Neural cell (in vitro differentiated cells): ENCODE results near the gene PUS7. TPM values are rescaled to one million over a fixed set of nuclear protein-coding genes. Genes with fewer than 3 reads are reported as not detected.
"Not testable (repeated sequence)": the region's sequence is repeated elsewhere in the genome, so short reads cannot be mapped to it uniquely, and the experiment has no call there.

Experiments used
- H2AFZ ChIP-seq: fragments of 200-600, 300-800 bp; sonication (generic), shearing (Covaris generic); 2 replicates; pipeline ENCODE4 v1.6.0; 2014; ENCODE audit warnings: low read depth, mild to moderate bottlenecking, antibody characterized with exemption, low read length, moderate library complexity
- H3F3A ChIP-seq: fragments of 200-600 bp; shearing (Covaris generic); 2 replicates; pipeline ENCODE4 v1.6.1; 2016; ENCODE audit warnings: mild to moderate bottlenecking, moderate library complexity, mixed read lengths, antibody characterized with exemption, low read length; ENCODE audit not compliant: insufficient read depth, poor library complexity, severe bottlenecking
- H3K27ac ChIP-seq: fragments of 200-600, 300-800 bp; sonication (generic), shearing (Covaris generic); 2 replicates; pipeline ENCODE4 v1.5.1; 2014; ENCODE audit warnings: mild to moderate bottlenecking, low read length, moderate library complexity
- H3K27me3 ChIP-seq: fragments of 300-800, 200-600 bp; sonication (generic), shearing (Covaris generic); 2 replicates; pipeline ENCODE4 v1.6.0; 2014; ENCODE audit warnings: mild to moderate bottlenecking, low read depth, low read length, moderate library complexity; ENCODE audit not compliant: insufficient read depth
- H3K36me3 ChIP-seq: fragments of 300-800, 200-600 bp; sonication (generic), shearing (Covaris generic); 2 replicates; pipeline ENCODE4 v1.5.1; 2014; ENCODE audit warnings: mild to moderate bottlenecking, antibody characterized with exemption, low read length, moderate library complexity; ENCODE audit not compliant: insufficient read depth
- H3K4me2 ChIP-seq: fragments of 300-800, 200-600 bp; sonication (generic), shearing (Covaris generic); 2 replicates; pipeline ENCODE4 v1.6.0; 2014; ENCODE audit warnings: mild to moderate bottlenecking, low read length
- H3K4me3 ChIP-seq: fragments of 300-800, 200-600 bp; sonication (generic), shearing (Covaris generic); 2 replicates; pipeline ENCODE4 v1.5.1; 2014; ENCODE audit warnings: mild to moderate bottlenecking, low read length, moderate library complexity
- H3K79me2 ChIP-seq: fragments of 200-600 bp; shearing (Covaris generic); replicated peaks from 2 replicates; pipeline ENCODE4 v1.6.0; 2014; ENCODE audit warnings: mild to moderate bottlenecking, low read length, moderate library complexity; ENCODE audit not compliant: insufficient read depth
- H3K9ac ChIP-seq: fragments of 300-800, 200-600 bp; sonication (generic), shearing (Covaris generic); 2 replicates; pipeline ENCODE4 v1.6.1; 2016; ENCODE audit warnings: mild to moderate bottlenecking, low read length, mixed read lengths
- H3K9me2 ChIP-seq: fragments of 200-600 bp; shearing (Covaris generic); 2 replicates; pipeline ENCODE4 v1.6.1; 2016; ENCODE audit warnings: mild to moderate bottlenecking, low read length, mixed read lengths; ENCODE audit not compliant: insufficient read depth
- H3K9me3 ChIP-seq: fragments of 200-600, 300-800 bp; sonication (generic), shearing (Covaris generic); 2 replicates; pipeline ENCODE4 v1.6.1; 2016; ENCODE audit warnings: mild to moderate bottlenecking, mixed run types, low read length, moderate library complexity, mixed read lengths
- H4K20me1 ChIP-seq: fragments of 200-600 bp; shearing (Covaris generic); 2 replicates; pipeline ENCODE4 v1.6.1; 2016; ENCODE audit warnings: mild to moderate bottlenecking, mixed run types; ENCODE audit not compliant: insufficient read depth
- EP300 ChIP-seq: fragments of 450-650 bp; conservative IDR thresholded peaks from 2 replicates; pipeline ENCODE4 v1.6.1; 2014; ENCODE audit warnings: antibody characterized with exemption, mild to moderate bottlenecking, moderate library complexity; ENCODE audit not compliant: poor library complexity, severe bottlenecking
- EZH2 ChIP-seq: fragments of 200-600, 300-800 bp; shearing (Covaris generic), sonication (generic); IDR thresholded peaks from 2 replicates; pipeline ENCODE4 v1.6.1; 2014; ENCODE audit warnings: antibody characterized with exemption, low read length, borderline replicate concordance, mild to moderate bottlenecking; ENCODE audit not compliant: insufficient read depth, poor library complexity, severe bottlenecking
- MXI1 ChIP-seq: fragments of 450-650 bp; conservative IDR thresholded peaks from 2 replicates; pipeline ENCODE4 v1.6.1; 2014; ENCODE audit warnings: antibody characterized with exemption, mild to moderate bottlenecking; ENCODE audit not compliant: poor library complexity, severe bottlenecking
- POLR2AphosphoS5 ChIP-seq: IDR thresholded peaks from 2 replicates; pipeline ENCODE4 v1.6.1; 2012
- RAD21 ChIP-seq: fragments of 450-650 bp; conservative IDR thresholded peaks from 2 replicates; pipeline ENCODE4 v1.6.1; 2014; ENCODE audit warnings: antibody characterized with exemption, mild to moderate bottlenecking, moderate library complexity
- SMC3 ChIP-seq: fragments of 450-650 bp; conservative IDR thresholded peaks from 2 replicates; pipeline ENCODE4 v1.6.1; 2014; ENCODE audit warnings: antibody characterized with exemption, mild to moderate bottlenecking, moderate library complexity; ENCODE audit not compliant: poor library complexity
- TAF1 ChIP-seq: IDR thresholded peaks from 2 replicates; pipeline ENCODE4 v1.6.1; 2012; ENCODE audit warnings: low read depth
- polyA plus RNA-seq: library from polyadenylated mRNA; depleted of rRNA; stranded (reverse); fragments of >200 nt; gene quantifications from 2 replicates; pipeline ENCODE4 v1.2.3, GENCODE V29; 2014
- TF ChIP-seq, protein P1 (sequence below): fragments of 450-650 bp; IDR thresholded peaks from 2 replicates; pipeline ENCODE4 v1.5.1; 2014; ENCODE audit warnings: antibody characterized with exemption, mild to moderate bottlenecking, moderate library complexity; ENCODE audit not compliant: poor library complexity, severe bottlenecking
- TF ChIP-seq, protein P2 (sequence below): IDR thresholded peaks from 2 replicates; pipeline ENCODE4 v1.6.1; 2012; ENCODE audit warnings: borderline replicate concordance

PUS7 gene
- polyA plus RNA-seq, 1 donor from 2014 or later, result 7.5 TPM

DNA sequence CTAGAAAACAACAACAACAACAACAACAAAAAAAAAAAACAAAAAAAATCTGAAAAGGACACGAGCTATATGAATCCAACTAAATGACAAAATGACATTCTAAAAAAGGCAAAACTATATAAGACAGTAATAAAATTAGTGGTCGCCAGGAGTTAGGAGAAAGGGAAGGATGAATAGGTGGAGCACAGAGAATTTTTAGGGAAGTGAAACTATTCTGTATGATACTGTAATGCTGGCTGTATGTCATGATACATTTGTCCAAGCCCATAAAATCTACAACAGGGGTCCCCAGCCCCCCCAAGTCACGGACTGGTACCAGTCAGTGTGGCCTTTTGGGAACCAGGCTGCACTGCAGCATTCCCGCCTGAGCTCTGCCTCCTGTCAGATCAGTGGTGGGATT is 2.8 kb upstream of the PUS7 start:
- Histone ChIP-seq H2AFZ (no peak overlapping the region), H3K4me3 (no peak overlapping the region), H3K79me2 (no peaks in the 10 kb centered on the region), H3K9me2 (no peaks in the 10 kb centered on the region), H3K4me2 (no peak overlapping the region), H3K9ac (no peak overlapping the region), H3K27me3 (no peaks in the 10 kb centered on the region), H3K9me3 (no peaks in the 10 kb centered on the region), H4K20me1 (no peaks in the 10 kb centered on the region), H3K36me3 (no peaks in the 10 kb centered on the region), H3K27ac (no peak overlapping the region), H3F3A (no peaks in the 10 kb centered on the region)
- TF ChIP-seq, protein P1, sequence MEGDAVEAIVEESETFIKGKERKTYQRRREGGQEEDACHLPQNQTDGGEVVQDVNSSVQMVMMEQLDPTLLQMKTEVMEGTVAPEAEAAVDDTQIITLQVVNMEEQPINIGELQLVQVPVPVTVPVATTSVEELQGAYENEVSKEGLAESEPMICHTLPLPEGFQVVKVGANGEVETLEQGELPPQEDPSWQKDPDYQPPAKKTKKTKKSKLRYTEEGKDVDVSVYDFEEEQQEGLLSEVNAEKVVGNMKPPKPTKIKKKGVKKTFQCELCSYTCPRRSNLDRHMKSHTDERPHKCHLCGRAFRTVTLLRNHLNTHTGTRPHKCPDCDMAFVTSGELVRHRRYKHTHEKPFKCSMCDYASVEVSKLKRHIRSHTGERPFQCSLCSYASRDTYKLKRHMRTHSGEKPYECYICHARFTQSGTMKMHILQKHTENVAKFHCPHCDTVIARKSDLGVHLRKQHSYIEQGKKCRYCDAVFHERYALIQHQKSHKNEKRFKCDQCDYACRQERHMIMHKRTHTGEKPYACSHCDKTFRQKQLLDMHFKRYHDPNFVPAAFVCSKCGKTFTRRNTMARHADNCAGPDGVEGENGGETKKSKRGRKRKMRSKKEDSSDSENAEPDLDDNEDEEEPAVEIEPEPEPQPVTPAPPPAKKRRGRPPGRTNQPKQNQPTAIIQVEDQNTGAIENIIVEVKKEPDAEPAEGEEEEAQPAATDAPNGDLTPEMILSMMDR, result no peak
- TF ChIP-seq, protein P2, sequence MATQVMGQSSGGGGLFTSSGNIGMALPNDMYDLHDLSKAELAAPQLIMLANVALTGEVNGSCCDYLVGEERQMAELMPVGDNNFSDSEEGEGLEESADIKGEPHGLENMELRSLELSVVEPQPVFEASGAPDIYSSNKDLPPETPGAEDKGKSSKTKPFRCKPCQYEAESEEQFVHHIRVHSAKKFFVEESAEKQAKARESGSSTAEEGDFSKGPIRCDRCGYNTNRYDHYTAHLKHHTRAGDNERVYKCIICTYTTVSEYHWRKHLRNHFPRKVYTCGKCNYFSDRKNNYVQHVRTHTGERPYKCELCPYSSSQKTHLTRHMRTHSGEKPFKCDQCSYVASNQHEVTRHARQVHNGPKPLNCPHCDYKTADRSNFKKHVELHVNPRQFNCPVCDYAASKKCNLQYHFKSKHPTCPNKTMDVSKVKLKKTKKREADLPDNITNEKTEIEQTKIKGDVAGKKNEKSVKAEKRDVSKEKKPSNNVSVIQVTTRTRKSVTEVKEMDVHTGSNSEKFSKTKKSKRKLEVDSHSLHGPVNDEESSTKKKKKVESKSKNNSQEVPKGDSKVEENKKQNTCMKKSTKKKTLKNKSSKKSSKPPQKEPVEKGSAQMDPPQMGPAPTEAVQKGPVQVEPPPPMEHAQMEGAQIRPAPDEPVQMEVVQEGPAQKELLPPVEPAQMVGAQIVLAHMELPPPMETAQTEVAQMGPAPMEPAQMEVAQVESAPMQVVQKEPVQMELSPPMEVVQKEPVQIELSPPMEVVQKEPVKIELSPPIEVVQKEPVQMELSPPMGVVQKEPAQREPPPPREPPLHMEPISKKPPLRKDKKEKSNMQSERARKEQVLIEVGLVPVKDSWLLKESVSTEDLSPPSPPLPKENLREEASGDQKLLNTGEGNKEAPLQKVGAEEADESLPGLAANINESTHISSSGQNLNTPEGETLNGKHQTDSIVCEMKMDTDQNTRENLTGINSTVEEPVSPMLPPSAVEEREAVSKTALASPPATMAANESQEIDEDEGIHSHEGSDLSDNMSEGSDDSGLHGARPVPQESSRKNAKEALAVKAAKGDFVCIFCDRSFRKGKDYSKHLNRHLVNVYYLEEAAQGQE, result no peak
- TF ChIP-seq RAD21, result no peak
- no peak for TF ChIP-seq TAF1
- TF ChIP-seq SMC3, result no peak
- no peak for TF ChIP-seq MXI1
- no peak for TF ChIP-seq EZH2
- no peak for TF ChIP-seq EP300
- TF ChIP-seq POLR2AphosphoS5, result no peak

DNA sequence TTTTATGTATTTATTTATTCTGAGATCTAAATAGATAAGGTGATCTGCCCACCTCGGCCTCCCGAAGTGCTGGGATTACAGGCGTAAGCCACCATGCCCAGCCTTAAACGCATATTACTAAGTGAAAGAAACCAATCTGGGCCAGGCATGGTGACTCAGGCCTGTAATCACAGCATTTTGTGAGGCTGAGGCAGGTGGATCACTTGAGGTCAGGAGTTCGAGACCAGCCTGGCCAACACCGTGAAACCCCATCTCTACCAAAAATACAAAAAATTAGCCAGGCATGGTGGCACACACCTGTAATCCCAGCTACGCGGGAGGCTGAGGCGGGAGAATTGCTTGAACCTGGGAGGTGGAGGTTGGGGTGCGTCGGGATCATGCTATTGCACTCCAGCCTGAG is 2.4 kb upstream of the PUS7 start:
- not testable (repeated sequence) for H3K4me3 ChIP-seq, H3K27me3 ChIP-seq, H3K27ac ChIP-seq, H2AFZ ChIP-seq, H3K9me3 ChIP-seq, H3K9me2 ChIP-seq, H3K9ac ChIP-seq, H4K20me1 ChIP-seq, H3K36me3 ChIP-seq, H3F3A ChIP-seq, H3K4me2 ChIP-seq, H3K79me2 ChIP-seq

DNA sequence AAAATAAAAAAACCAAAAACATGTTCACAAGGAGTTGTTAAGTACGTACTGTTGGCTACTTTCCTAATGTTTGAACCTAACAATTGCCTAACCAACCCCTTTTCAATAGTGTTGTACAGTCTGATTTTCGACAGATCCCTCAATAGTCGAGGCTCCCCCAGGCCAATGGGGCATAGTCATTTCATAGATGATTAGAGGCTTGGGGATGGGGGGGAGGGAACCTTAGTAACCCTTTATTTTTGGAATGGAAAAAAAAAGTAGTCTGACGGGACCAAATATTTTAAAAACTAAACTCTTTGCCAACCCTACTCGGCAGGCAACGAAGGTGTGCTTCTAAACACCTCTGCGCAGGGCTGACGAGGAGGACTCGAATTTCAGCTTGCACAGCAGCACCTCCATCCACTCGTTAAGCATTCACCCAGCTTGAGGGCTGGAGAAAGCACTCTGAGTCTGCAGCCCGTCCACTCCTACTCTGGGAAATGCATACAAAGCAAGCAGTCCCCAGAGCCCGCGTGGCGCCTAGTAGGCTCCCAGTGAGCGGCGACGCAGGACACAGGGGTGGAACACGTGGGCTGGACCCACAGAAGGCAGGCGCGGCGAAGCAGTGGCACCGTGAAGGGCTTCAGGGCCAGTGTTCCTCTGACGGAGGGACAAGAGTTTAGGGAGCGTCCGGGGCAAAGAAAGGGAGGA is 899 bp downstream of the PUS7 start:
- Histone ChIP-seq H3K9me3 (no peaks in the 10 kb centered on the region), H3K9me2 (no peaks in the 10 kb centered on the region), H3F3A (no peaks in the 10 kb centered on the region), H3K27me3 (no peaks in the 10 kb centered on the region), H3K27ac (no peak overlapping the region), H4K20me1 (no peaks in the 10 kb centered on the region), H3K4me3 (peak overlapping the region; percentile 80), H3K9ac (peak overlapping the region; percentile 60), H3K4me2 (peak overlapping the region; percentile 65), H3K36me3 (no peaks in the 10 kb centered on the region), H3K79me2 (no peaks in the 10 kb centered on the region), H2AFZ (peak overlapping the region; percentile 25)
- TF ChIP-seq EP300 (no peak), POLR2AphosphoS5 (no peak), EZH2 (no peak)
- TF ChIP-seq, protein P2, result no peak

DNA sequence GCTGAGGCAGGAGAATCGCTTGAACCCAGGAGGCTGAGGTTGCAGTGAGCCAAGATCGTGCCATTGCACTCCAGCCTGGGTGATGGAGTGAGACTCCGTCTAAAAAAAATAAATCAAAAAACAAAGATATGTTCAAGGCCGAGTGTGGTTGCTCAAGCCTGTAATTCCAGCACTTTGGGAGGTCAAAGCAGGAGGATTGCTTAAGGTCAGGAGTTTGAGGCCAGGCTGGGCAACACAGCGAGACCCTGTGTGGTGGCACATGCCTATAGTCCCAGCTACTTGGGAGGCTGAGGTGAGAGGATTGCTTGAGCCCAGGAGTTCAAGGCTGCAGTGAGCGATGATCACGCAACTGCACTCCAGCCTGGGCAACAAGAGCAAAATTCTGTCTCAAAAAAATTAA is 1.5 kb downstream of the PUS7 start:
- H3K36me3 ChIP-seq, H3K9me2 ChIP-seq, H3K9ac ChIP-seq, H2AFZ ChIP-seq, H3K9me3 ChIP-seq, H4K20me1 ChIP-seq, H3K4me2 ChIP-seq, H3F3A ChIP-seq, H3K79me2 ChIP-seq, H3K27me3 ChIP-seq, H3K27ac ChIP-seq: not testable (repeated sequence)
- peak overlapping the region; percentile 80 for H3K4me3 ChIP-seq
